GM21390 (cell line): ENCODE measurements around the gene MUC5AC.
"Not testable (repeated sequence)": the region's sequence is repeated elsewhere in the genome, so short reads cannot be mapped to it uniquely, and the experiment has no call there.

Experiments
- ATAC-seq: cut with Tn5 transposase; IDR thresholded peaks from one replicate; pipeline ENCODE4 v1.9.1; 2021; ENCODE audit not compliant: unreplicated experiment

The MUC5AC gene

GRCh38 chr11:1157645-1158591 lies at the start of gene MUC5AC:
TSS of gene MUC5AC (plus strand) at chr11:1157953. CDS start at chr11:1158000, 47 bp downstream.
- no peak for ATAC-seq

GRCh38 chr11:1108246-1108900 lies 49.4 kb upstream of the MUC5AC start:
- no peak for ATAC-seq

- no peak for ATAC-seq
Observed at GRCh38 chr11:1109101-1109917, 48.4 kb upstream of the MUC5AC start.

GRCh38 chr11:1109918-1110705 lies 47.6 kb upstream of the MUC5AC start:
- ATAC-seq, result no peak

- ATAC-seq, result no peak
Observed at GRCh38 chr11:1111545-1112212, 46.1 kb upstream of the MUC5AC start.

- ATAC-seq, result no peak
Observed at GRCh38 chr11:1112351-1113191, 45.2 kb upstream of the MUC5AC start.

- no peak for ATAC-seq
Observed at GRCh38 chr11:1113405-1114201, 44.1 kb upstream of the MUC5AC start.

- not testable (repeated sequence) for ATAC-seq
Observed at GRCh38 chr11:1115292-1115691, 42.5 kb upstream of the MUC5AC start.

- ATAC-seq, result no peak
Observed at GRCh38 chr11:1116104-1116503, 41.6 kb upstream of the MUC5AC start.

- ATAC-seq, result no peak
Observed at GRCh38 chr11:1116666-1117390, 40.9 kb upstream of the MUC5AC start.

GRCh38 chr11:1117992-1118391 lies 39.8 kb upstream of the MUC5AC start:
- ATAC-seq, result no peak

- ATAC-seq, result no peak
Observed at GRCh38 chr11:1118755-1119603, 38.8 kb upstream of the MUC5AC start.

- no peak for ATAC-seq
Observed at GRCh38 chr11:1119604-1120146, 38.1 kb upstream of the MUC5AC start.

GRCh38 chr11:1120532-1121330 lies 37.0 kb upstream of the MUC5AC start:
- ATAC-seq, result no peak

GRCh38 chr11:1121331-1121812 lies 36.4 kb upstream of the MUC5AC start:
- ATAC-seq, result no peak
